Activated CD8-positive, alpha-beta memory T cell treated with anti-CD3 and anti-CD28 coated beads for 24 hours (primary cell): ENCODE data around the gene SLC9C2.
"Not testable (repeated sequence)": the region's sequence is repeated elsewhere in the genome, so short reads cannot be mapped to it uniquely, and the experiment has no call there.

ENCODE experiments used
- DNase-seq: peaks from one replicate; pipeline ENCODE4 v3.0.0-alpha.2; 2020

The SLC9C2 gene, protein sequence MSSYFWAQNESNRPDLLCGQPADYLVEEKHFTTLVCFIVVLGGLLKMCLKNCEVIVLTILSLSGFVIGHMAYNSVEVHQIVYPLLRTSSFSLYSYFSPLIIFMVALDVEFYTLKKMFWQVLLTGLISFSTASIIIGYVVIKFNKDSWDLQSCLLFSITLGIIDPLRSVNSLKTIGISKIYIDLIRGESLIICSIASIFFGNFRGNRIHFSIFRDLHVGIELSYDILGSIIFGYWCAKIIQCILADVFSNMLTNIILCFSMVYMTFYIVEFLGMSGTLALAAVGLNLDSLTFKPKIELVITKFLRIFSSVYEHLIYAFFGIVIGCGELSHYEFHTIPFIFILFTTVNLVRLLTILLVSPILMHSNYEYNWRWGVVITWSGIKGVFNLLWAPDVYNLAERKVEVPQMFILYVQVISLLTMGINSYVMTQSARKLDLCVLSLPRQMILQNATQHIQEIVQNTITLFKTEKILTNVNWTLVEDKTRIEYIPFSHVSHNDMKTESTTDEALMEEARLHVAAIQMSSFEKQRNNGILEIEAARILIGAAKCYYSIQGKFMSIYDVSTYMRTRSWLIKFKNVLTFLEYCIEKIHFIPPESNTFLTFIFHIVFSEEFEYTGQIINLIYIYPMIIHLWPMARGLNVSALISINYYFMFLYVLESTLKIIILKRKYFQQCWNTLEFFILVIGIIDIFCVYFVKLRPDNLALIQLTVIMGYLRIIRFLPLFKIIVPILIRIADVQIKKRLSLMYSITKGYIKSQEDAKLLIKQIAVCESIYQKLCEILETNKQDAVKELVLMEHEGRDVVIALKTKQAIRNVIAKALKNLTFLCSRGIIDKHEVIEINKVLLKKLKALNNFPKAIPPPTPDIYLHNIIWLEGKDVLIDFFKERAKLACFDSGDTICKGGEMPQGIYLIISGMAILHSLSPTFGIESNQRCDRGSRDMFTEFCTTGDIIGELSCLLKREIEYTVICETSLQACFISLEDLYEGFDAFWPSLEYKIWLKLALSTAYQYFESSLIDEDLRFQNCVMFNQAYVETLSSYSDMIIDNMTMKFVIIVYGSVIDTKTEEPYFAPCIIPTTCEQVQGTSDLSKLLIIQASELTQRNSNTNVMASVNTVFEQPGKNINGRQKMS

DNA sequence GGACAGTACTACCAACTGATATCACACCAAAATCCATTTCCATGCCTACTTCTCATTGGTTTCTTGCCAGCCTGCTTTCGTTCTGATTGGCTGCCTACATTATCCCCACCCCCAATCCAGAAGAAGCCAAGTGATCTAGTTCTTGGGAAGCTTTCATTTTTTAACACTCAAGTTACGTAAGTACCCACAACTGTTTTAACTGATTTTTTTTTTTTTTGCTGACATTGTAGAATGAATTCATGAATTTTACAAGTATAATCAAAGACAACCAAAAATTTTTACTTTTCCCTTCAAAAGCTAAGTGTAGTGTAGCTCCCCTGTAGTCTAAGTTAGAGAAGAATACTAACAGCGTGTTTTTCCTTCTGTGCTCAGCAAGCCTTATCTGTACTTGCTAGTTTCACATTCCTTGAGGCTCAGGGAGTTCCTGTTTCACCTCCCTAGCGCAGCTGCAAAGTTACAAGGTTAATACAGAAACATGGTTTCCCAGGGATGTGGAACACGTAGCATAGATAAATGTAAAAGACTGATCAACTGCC lies at the start of gene SLC9C2:
SLC9C2 (minus strand) TSS at position 17 of the 536 bp plus-strand sequence. CDS start 1,296 bp downstream, outside the sequence.
- no peak for DNase-seq

DNA sequence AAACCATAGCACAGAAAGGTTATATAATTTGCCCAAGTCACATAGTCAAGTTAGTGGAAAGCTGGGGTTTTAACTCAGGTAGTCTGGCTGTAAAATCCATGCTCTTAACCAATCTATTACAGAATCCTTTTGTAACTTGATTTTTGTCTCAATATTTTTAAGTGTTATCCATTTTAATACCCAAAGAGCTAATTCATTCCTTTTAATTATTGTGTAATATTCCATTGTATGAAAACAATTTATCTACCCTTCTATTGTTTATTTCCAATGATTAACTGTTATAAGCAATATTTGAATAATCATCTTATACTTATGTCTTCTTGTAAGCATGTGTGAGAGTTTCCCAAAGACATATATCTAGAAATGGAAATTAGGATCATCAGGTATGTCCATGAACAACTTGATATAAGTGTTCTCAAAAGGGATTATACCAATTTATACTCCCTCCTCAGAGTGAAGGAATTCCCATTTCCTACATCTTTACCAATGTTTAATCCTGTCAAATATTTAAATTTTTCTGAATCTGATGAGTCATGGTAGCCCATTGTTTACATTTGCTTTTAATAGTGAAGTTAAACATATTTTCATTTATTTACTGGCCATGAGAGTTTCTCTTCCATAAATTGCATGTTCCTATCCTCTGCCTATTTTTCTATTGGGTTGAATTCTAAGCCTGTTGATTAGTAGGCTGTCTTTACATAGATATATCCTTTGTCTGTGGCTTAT lies 46.2 kb upstream of the SLC9C2 start:
- DNase-seq = no peak

DNA sequence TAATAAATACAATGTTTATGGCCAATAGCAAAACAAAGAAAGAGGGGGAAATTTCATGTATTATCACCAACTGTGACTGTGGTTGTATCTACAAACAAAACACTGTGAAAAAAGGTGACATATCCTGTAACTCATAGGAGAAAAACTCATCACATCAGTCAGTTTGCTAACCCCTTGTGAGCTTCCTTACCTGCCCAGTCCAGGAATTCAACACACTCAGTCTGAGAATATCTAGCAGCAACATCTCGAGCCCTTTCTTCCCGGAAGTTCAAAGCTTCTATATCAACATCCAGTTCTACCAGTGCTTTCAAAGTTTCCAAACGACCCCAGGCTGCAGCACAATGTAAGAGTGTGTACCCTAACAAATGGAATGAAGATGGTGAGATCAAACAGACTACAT lies 43.8 kb upstream of the SLC9C2 start:
- no peak for DNase-seq

DNA sequence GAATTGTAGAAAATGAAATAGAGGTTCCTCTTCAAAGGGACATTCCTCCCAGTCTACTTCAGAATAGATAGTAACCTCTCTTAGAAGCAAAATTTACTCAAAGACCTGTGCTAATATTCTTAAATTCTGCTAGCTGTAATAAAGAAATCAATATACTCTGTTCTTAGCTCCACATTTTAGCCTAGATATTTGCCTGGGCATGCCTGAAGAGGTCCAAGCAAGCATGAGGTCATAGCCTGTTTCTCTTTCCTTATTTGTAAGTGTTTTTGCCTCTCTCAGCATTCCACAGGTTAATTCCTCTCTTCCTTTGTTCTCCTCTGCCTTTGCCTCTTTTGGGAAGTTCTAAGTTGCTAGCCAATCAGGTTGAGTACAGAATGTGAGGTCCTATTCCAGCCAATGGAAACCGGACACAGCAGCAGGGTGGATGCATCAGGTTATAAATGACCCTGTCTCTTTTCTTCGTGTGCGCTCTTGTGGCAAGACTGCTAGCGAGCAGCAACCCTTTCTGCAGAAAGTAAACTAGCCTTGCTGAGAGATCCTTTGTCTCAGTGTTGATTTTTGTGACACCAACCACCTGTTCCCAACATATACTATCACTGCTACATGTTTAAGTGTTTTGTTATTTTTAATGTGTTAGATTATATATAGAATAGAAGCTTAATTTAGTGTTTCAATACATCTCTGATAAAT lies 39.7 kb upstream of the SLC9C2 start:
- DNase-seq = not testable (repeated sequence)

DNA sequence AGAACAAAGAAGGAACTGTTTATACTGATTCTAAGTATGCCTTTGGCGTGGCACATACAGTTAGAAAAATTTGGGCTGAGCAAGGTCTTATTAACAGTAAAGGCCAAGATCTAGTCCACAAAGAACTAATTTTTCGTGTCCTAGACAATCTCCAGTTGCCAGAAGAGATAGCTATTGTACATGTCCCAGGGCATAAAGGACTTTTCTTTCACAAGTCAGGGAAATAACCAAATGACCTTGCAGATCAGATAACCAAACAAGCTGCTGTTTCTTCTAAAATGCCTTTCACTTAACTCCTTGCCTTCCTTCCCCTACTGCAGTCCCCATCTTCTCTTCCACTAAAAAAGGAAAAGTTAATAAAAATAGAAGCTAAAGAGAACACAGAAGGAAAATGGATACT lies 36.2 kb upstream of the SLC9C2 start:
- DNase-seq = no peak

DNA sequence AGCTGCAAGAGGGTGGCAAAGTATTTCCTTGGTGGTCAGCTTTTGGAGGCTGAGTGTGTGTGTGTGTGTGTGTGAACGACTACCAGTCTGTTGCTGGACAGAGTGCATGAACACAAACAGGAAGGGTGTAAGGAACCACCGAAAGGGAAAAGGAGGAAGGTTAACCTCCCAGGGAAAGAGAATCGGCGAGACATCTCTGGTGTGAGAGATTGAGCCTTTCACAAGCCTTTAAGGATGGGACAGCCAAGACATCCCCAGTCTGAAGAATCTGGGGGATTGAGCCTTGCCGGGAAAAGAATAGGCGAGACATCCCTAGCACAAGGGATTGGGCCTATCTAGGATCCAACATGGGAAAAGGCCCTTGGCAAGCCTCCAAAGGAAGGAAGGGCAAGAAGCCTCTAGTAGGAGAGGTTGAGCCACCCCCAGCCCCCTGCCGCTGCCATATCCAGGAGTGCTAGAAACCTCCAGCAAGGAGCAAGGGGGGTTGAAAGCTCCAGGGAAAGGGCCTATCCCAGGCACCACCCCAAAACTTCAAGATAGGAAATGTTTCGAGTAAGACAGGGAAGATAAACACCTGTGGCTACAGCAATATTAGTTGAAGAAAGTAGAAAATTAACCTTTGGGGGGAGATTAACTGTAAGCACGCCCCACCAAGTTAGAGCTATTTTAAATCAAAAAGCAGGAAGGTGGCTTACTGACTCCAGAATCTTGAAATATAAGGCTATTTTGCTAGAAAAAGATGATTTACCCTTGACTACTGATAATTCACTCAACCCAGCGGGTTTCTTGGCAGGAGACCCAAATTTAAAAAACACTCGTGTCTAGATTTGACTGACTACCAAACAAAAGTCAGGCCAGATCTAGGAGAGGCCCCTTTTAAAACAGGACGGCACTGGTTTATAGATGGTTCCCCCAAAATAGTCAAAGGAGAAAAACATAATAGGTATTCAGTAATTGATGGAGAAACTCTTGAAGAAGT lies 35.5 kb upstream of the SLC9C2 start:
- no peak for DNase-seq

DNA sequence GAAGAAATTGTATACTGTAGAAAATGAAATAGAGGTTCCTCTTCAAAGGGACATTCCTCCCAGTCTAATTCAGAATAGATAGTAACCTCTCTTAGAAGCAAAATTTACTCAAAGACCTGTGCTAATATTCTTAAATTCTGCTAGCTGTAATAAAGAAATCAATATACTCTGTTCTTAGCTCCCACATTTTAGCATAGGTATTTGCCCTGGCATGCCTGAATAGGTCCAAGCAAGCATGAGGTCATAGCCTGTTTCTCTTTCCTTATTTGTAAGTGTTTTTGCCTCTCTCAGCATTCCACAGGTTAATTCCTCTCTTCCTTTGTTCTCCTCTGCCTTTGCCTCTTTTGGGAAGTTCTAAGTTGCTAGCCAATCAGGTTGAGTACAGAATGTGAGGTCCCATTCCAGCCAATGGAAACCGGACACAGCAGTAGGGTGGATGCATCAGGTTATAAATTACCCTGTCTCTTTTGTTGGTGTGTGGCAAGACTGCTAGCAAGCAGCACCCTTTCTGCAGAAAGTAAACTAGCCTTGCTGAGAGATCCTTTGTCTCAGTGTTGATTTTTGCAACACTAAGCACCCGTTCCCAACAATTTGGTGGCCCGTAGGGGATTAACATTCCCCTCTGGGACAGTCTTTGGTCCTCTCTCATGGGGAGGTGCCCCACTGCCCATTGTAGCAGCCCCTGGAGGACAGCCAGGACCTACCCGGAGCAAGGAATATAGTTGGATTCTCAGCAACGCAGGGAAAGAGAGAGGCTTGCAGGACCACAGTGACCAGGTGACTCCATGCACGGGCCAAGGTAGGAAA lies 34.6 kb upstream of the SLC9C2 start:
- not testable (repeated sequence) for DNase-seq

DNA sequence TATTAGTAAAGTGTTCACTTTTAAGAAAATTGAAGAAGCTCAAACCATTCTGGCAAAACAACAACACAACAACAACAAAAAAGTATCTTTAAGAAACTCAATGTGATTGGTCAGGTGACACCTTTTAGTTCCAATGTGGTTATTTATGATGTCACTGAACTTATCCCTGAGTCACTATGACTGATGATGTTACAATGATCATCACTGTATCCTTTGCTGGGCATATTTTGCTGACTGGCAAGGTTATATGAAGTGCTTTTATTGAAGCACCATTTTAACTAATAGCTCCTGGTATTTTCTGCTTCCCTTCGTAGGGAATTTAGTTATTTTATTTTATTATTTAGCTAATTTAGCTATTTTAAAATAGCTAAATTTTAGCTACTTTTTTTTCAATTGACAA lies 32.2 kb upstream of the SLC9C2 start, which contains the start of gene TEX50:
TEX50 (plus strand) TSS at position 223 of the 400 bp plus-strand sequence. CDS start 184 bp downstream, outside the sequence.
- no peak for DNase-seq

DNA sequence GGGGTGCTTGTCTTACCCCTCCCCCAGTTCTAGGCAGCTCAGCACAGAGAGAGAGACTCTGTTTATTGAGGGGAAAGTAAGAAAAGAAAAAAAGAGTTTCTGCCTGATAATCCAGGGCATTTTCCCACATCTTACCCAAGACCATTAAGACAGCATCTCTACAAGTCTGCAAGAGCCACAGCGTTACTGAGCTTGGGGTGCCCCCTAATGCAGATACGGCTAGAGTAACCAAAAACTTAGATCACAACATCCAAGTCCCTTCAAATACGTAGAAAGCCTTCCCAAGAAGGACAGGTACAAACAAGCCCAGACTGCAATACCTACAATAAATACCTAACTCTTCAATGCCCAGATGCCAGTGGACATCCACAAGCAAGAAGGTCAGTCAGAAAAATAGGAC lies 26.0 kb upstream of the SLC9C2 start:
- no peak for DNase-seq

DNA sequence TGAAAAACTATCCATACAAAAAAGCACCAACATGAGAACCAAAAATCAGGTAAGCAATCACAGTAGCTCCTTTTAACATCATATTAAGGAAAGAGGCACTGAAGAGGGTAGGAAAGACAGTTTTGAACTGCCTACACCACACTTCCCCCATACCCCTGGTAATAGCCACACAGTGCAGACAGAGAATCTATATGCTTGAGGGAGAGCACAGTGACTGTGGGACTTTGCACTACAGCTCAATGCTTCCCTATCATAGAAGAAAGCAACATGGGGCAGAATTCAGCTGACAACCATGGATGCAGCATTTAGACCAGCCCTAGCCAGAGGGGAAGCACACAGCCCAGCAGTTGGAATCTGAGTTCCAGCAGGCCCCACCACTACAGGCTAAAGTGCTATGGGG lies 24.4 kb upstream of the SLC9C2 start:
- no peak for DNase-seq

DNA sequence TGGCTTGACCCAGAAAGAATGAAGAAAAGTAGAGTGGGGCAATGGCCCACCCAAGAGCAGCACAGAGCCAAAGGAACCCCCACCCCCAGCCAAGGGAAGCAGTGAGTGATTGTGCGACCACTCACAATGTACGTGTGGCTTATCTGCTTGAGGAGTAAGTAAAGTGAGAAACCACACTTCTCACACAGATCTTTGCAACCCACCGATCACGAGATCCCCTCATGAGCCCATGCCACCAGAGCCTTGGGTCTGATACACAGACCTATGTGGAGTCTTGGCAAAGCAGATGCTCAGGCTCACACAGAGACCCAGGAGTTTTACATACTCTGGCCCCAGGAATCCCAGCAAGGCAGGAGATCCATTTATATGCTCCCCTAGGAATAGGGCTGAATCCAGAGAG lies 14.0 kb upstream of the SLC9C2 start:
- DNase-seq = no peak

DNA sequence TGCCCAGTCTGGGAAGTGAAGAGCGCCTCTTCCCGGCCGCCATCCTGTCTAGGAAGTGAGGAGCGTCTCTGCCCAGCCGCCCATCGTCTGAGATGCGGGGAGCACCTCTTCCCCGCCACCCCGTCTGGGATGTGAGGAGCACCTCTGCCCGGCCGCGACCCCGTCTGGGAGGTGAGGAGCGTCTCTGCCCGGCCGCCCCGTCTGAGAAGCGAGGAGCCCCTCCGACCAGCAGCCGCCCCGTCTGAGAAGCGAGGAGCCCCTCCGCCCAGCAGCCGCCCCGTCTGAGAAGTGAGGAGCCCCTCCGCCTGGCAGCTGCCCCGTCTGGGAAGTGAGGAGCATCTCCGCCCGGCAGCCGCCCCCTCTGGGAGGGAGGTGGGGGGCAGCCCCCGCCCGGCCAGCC lies 10.2 kb upstream of the SLC9C2 start:
- DNase-seq = not testable (repeated sequence)

DNA sequence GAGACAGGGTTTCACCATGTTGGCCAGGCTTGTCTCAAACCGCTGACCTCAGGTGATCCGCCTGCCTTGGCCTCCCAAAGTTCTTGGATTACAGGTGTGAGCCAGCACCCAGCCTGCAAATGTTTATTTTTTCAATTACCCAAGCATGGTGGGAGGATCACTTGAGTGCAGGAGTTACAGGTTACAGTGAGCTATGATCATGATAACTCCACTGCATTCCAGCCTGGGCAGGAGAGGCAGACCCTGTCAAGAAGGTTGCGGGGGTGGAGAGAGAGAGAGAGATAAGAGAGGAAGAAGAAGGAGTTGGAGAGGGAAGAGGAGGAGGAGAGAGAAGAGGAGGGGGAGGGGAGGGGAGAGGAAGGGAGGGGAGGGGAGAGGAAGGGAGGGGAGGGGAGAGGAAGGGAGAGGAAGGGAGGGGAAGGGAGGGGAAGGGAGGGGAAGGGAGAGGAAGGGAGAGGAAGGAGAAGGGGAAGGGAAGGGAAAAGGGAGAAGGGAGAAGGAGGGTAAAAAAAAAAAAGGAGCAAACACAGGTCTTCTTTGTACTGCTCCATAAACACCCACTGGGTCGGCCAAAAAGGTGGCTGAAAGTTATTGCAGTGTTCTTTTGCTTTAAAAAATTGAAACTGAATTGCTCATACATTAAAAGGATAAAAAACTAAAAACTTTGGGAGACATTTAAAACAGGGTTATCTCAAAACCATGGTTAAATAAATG lies 5.8 kb upstream of the SLC9C2 start:
- no peak for DNase-seq

DNA sequence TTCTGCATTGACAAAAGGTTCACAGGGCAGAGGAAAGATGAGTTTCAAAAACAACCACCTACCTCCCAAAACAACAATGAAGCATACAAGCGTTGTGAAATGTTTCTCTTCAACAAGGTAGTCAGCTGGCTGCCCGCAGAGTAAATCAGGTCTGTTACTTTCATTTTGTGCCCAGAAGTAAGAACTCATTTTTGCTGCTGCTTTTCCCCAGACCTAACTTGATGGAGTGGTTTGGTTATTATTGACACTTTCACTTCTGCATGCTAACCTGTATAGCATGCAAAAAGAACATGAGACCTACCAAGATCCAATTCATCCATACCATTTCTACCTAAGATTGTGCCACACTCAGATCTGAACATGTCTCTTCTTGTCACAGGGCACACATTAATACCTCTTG lies 1.3 kb downstream of the SLC9C2 start:
- DNase-seq = no peak

DNA sequence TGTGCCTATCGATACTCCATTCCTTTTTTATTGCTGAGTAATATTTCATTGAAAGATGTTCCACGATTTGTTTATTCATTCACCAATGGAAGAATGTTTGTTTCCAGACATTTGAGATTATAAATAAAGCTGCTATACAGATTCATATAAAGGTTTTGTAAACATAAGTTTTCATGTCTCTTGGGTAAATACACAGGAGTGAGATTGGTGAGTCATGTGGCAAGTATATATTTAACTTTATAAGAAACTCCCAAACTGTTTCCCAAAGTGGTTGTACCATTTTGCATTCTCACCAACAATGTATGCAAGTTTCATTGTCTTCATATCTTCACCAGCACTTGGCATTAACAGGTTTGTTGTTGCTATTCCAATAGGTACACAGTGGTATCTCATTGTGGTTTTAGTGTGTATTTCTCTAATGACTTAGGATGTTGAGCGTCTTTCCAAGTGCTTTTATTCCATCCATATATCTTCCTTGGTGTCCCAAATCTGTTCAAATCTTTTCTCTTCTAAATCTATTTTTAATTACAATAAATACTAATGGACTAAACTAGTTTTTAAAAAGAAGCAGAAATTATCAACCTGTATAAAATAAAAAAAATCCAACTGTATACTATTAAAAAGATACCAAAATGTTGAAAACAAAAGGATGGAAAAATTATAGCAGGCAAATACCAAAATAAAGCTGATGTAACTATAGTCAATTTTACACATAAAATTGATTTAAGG lies 6.6 kb downstream of the SLC9C2 start:
- no peak for DNase-seq

DNA sequence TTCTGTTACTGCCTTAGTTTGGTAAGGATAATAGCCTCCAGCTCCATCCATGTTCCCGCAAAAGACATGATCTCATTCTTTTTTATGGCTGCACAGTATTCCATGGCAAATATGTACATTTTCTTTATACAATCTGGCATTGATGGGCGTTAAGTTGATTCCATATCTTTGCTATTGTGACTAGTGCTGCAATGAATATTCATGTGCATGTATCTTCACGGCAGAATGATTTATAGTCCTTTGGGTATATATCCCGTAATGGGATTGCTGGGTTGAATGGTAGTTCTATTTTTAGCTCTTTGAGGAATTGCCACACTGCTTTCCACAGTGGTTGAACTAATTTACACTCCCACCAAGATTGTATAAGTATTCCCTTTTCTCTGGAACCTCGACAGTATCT lies 11.7 kb downstream of the SLC9C2 start:
- DNase-seq = not testable (repeated sequence)

DNA sequence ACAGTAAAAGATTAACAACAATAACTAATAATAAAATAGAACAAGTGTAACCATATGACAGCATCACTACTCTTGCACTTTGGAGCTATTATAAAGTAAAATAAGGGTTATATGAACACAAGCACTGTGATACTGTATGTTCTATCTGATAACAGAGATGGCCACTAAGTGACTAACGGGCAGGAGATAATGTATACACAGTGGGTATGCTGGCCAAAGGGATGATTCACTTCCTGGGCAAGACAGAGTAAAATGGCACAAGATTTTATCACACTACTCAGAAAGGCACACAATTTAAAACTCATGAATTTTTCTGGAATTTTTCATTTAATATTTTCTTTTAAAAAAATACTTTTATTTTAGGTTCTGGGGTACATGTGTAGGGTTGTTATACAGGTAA lies 12.3 kb downstream of the SLC9C2 start:
- no peak for DNase-seq
